Liver (tissue), 9 donors: ENCODE results near the gene ZNF423. TPM values are rescaled to one million over a fixed set of nuclear protein-coding genes. Genes with fewer than 3 reads are reported as not detected.

Source experiments
- DNase-seq: peaks from one replicate; pipeline ENCODE4 v3.0.0-alpha.2; 2017; ENCODE audit warnings: low spot score
- H3K27ac ChIP-seq, 2 donors: one replicate each; pipeline ENCODE4 v1.7.0; 2013; ENCODE audit warnings: inconsistent platforms in 2 of 2, low read length in 2 of 2, control low read depth in 1 of 2, low read depth in 1 of 2, mild to moderate bottlenecking in 1 of 2
- H3K27me3 ChIP-seq, 4 donors: one replicate each; pipeline versions ENCODE4 v1.6.1 to v1.7.0; 2013; ENCODE audit warnings: low read length in 3 of 4, inconsistent platforms in 1 of 4, mild to moderate bottlenecking in 1 of 4, moderate library complexity in 1 of 4; ENCODE audit not compliant: control insufficient read depth in 4 of 4, insufficient read depth in 4 of 4
- H3K36me3 ChIP-seq, 4 donors: one replicate each; pipeline versions ENCODE4 v1.6.1 to v1.7.0; 2013; ENCODE audit warnings: low read length in 3 of 4, mild to moderate bottlenecking in 3 of 4, low read depth in 1 of 4, moderate library complexity in 1 of 4; ENCODE audit not compliant: control insufficient read depth in 4 of 4, insufficient read depth in 3 of 4
- H3K4me1 ChIP-seq, 4 donors: one replicate each; pipeline versions ENCODE4 v1.6.1 to v1.7.0; 2013; ENCODE audit warnings: low read length in 3 of 4, mild to moderate bottlenecking in 3 of 4, moderate library complexity in 1 of 4; ENCODE audit not compliant: control insufficient read depth in 4 of 4, insufficient read depth in 4 of 4
- H3K4me3 ChIP-seq, 3 donors: one replicate each; pipeline versions ENCODE4 v1.6.1 to v1.7.0; 2013; ENCODE audit warnings: low read length in 3 of 3, control low read depth in 1 of 3, low read depth in 1 of 3, mild to moderate bottlenecking in 1 of 3
- H3K9ac ChIP-seq, 2 donors: one replicate each; pipeline ENCODE4 v1.7.0; 2013; ENCODE audit warnings: low read length in 2 of 2, mild to moderate bottlenecking in 2 of 2, moderate library complexity in 2 of 2, control low read depth in 1 of 2, low read depth in 1 of 2
- H3K9me3 ChIP-seq, 4 donors: one replicate each; pipeline versions ENCODE4 v1.6.1 to v1.7.0; 2013; ENCODE audit warnings: low read length in 3 of 4; ENCODE audit not compliant: control insufficient read depth in 4 of 4
- ATF3 ChIP-seq: IDR thresholded peaks from 2 replicates; pipeline ENCODE4 v1.6.1; 2016; ENCODE audit warnings: antibody characterized with exemption
- CTCF ChIP-seq: fragments of 150-350 bp; IDR thresholded peaks from 2 replicates; pipeline ENCODE4 v1.5.1; 2017; ENCODE audit warnings: improper control_type of control experiment, low read depth, low read length; ENCODE audit not compliant: missing input control
- EGR1 ChIP-seq, 2 donors: IDR thresholded peaks; 2 replicates each; pipeline ENCODE4 v1.6.1; 2016 to 2018; ENCODE audit warnings: antibody characterized with exemption in 2 of 2, low read depth in 2 of 2
- FOXA1 ChIP-seq: IDR thresholded peaks from 2 replicates; pipeline ENCODE4 v1.6.1; 2016; ENCODE audit warnings: antibody characterized with exemption
- FOXA2 ChIP-seq: IDR thresholded peaks from 2 replicates; pipeline ENCODE4 v1.6.1; 2016; ENCODE audit warnings: antibody characterized with exemption
- GABPA ChIP-seq, 2 donors: IDR thresholded peaks in 1 of 2; conservative IDR thresholded peaks in 1 of 2; 2 replicates each; pipeline ENCODE4 v1.6.1; 2016; ENCODE audit warnings: antibody characterized with exemption in 2 of 2, mild to moderate bottlenecking in 1 of 2, moderate library complexity in 1 of 2
- HNF4A ChIP-seq, 2 donors: conservative IDR thresholded peaks; 2 replicates each; pipeline ENCODE4 v1.6.1; 2016; ENCODE audit warnings: antibody characterized with exemption in 2 of 2, mild to moderate bottlenecking in 2 of 2
- HNF4G ChIP-seq: IDR thresholded peaks from 2 replicates; pipeline ENCODE4 v1.6.1; 2016; ENCODE audit warnings: antibody characterized with exemption
- JUND ChIP-seq, 2 donors: IDR thresholded peaks; 2 replicates each; pipeline ENCODE4 v1.6.1; 2016; ENCODE audit warnings: antibody characterized with exemption in 2 of 2
- NR2F2 ChIP-seq: IDR thresholded peaks from 2 replicates; pipeline ENCODE4 v1.6.1; 2016; ENCODE audit warnings: antibody characterized with exemption
- RAD21 ChIP-seq, 2 donors: IDR thresholded peaks; 2 replicates each; pipeline ENCODE4 v1.6.1; 2016; ENCODE audit warnings: antibody characterized with exemption in 2 of 2, mild to moderate bottlenecking in 2 of 2
- REST ChIP-seq: IDR thresholded peaks from 2 replicates; pipeline ENCODE4 v1.6.1; 2016; ENCODE audit warnings: antibody characterized with exemption, mild to moderate bottlenecking
- RXRA ChIP-seq, 2 donors: IDR thresholded peaks; 2 replicates each; pipeline ENCODE4 v1.6.1; 2017 to 2018; ENCODE audit warnings: antibody characterized with exemption in 2 of 2, mild to moderate bottlenecking in 1 of 2
- TAF1 ChIP-seq: conservative IDR thresholded peaks from 2 replicates; pipeline ENCODE4 v1.6.1; 2016; ENCODE audit warnings: antibody characterized with exemption, mild to moderate bottlenecking
- YY1 ChIP-seq: IDR thresholded peaks from 2 replicates; pipeline ENCODE4 v1.6.1; 2016; ENCODE audit warnings: antibody characterized with exemption, mild to moderate bottlenecking
- ZBTB33 ChIP-seq: IDR thresholded peaks from 2 replicates; pipeline ENCODE4 v1.6.1; 2016; ENCODE audit warnings: antibody characterized with exemption
- WGBS: extraction: QIAGEN DNeasy Blood & Tissue Kit; methylation state at CpG from one replicate; pipeline ENCODE4 v1.1.7; 2013; 5-methylcytosine and 5-hydroxymethylcytosine counted together
- polyA plus RNA-seq, 2 donors: library from polyadenylated mRNA; stranded (reverse) in 1 of 2; unstranded in 1 of 2; fragments of 200-250 nt in 1 of 2; fragments of >200 nt in 1 of 2; fragmentation: Nextera tagmentation in 1 of 2; extraction: Ambion mirVana in 1 of 2; gene quantifications; one replicate each; pipeline versions ENCODE4 v1.2.1 to v1.2.3, GENCODE V29; 2013 to 2015
- total RNA-seq, 2 donors: library from RNA; depleted of rRNA; stranded (reverse); fragments of >200 nt; gene quantifications; one replicate each; pipeline ENCODE4 v1.2.3, GENCODE V29; 2014
- donor health status: healthy.
- donor health status: healthy.
- donor health status: healthy.
- donor health status: healthy.
- donor health status: healthy.

The ZNF423 gene
- total and polyA plus RNA-seq, 4 donors = 0.24 to 1.6 (median 0.39) TPM

- no peak for DNase-seq
These were observed 334.1 kb downstream of the ZNF423 start for GRCh38 chr16:49521734-49522325.

GRCh38 chr16:49520492-49521038 is 335.3 kb downstream of the ZNF423 start:
- Histone ChIP-seq H3K27ac (no peak overlapping the region), H3K9me3 (no peaks in the 10 kb centered on the region), H3K9ac (no peak overlapping the region), H3K4me1 (no peaks in the 10 kb centered on the region), H3K4me3 (no peak overlapping the region), H3K27me3 (no peaks in the 10 kb centered on the region), H3K36me3 (no peaks in the 10 kb centered on the region)
- no peak for DNase-seq
- 91% methylated on average over 8 of the region's 8 CpGs for WGBS
- TF ChIP-seq RXRA (IDR thresholded peaks at IDR 0.05) = no peak
- no peak for TF ChIP-seq FOXA1
- no peak for TF ChIP-seq REST
- TF ChIP-seq GABPA (IDR thresholded peaks at IDR 0.05 in 1 of 2, conservative IDR thresholded peaks at IDR 0.05 in 1 of 2) = no peak
- no peak for TF ChIP-seq TAF1
- no peak for TF ChIP-seq NR2F2
- TF ChIP-seq FOXA2 = no peak
- no peak for TF ChIP-seq RAD21 (IDR thresholded peaks at IDR 0.05)
- TF ChIP-seq CTCF = no peak
- no peak for TF ChIP-seq ATF3

More at GRCh38 chr16:49521734-49522325, 334.1 kb downstream of the ZNF423 start:
- H3K27me3 ChIP-seq = no peaks in the 10 kb centered on the region
- no peaks in the 10 kb centered on the region for H3K4me1 ChIP-seq
- no peaks in the 10 kb centered on the region for H3K9me3 ChIP-seq
- TF ChIP-seq TAF1 (no peak), CTCF (no peak), ATF3 (no peak), FOXA2 (no peak), ZBTB33 (no peak), RAD21 (IDR thresholded peaks at IDR 0.05) (no peak), GABPA (IDR thresholded peaks at IDR 0.05 in 1 of 2, conservative IDR thresholded peaks at IDR 0.05 in 1 of 2) (no peak), RXRA (IDR thresholded peaks at IDR 0.05) (no peak), HNF4A (conservative IDR thresholded peaks at IDR 0.05) (no peak), FOXA1 (no peak), JUND (IDR thresholded peaks at IDR 0.05) (no peak), YY1 (no peak), HNF4G (no peak), EGR1 (IDR thresholded peaks at IDR 0.05; ENCODE audit: low read depth in 2 of 2) (no peak)
- no peak overlapping the region for H3K9ac ChIP-seq
- 95% methylated on average over 7 of the region's 7 CpGs for WGBS
- H3K4me3 ChIP-seq = no peak overlapping the region
- H3K27ac ChIP-seq = no peak overlapping the region
- no peaks in the 10 kb centered on the region for H3K36me3 ChIP-seq
